IgD-negative memory B cell (primary cell): ENCODE data around the gene SI. TPM values are rescaled to one million over a fixed set of nuclear protein-coding genes. Genes with fewer than 3 reads are reported as not detected.
"Not testable (repeated sequence)": the region's sequence is repeated elsewhere in the genome, so short reads cannot be mapped to it uniquely, and the experiment has no call there.

Experiments
- H3K27ac Mint-ChIP-seq, 3 donors: one replicate each; pipeline ENCODE4 v1.8.0; 2020 to 2022; ENCODE audit warnings: mild to moderate bottlenecking in 3 of 3, mixed read lengths in 3 of 3, moderate library complexity in 1 of 3
- H3K27me3 Mint-ChIP-seq: one replicate; pipeline ENCODE4 v1.8.0; 2021; ENCODE audit warnings: mixed read lengths
- H3K36me3 Mint-ChIP-seq: one replicate; pipeline ENCODE4 v1.8.0; 2020; ENCODE audit warnings: mild to moderate bottlenecking, mixed read lengths
- H3K4me1 Mint-ChIP-seq, 3 donors: one replicate each; pipeline ENCODE4 v1.8.0; 2020 to 2022; ENCODE audit warnings: mixed read lengths in 3 of 3, mild to moderate bottlenecking in 1 of 3
- H3K4me3 Mint-ChIP-seq, 4 donors: one replicate each; pipeline ENCODE4 v1.8.0; 2020 to 2022; ENCODE audit warnings: mild to moderate bottlenecking in 4 of 4, mixed read lengths in 4 of 4, moderate library complexity in 3 of 4
- H3K9me3 Mint-ChIP-seq, 3 donors: one replicate each; pipeline ENCODE4 v1.8.0; 2020 to 2021; ENCODE audit warnings: mixed read lengths in 3 of 3, mild to moderate bottlenecking in 1 of 3
- polyA plus RNA-seq: library from polyadenylated mRNA; unstranded; fragments of 300-500 nt; fragmentation: Illumina TruSeq; gene quantifications from one replicate; pipeline ENCODE4 v1.2.3, GENCODE V29; 2021

Gene SI
- polyA plus RNA-seq = not detected

DNA sequence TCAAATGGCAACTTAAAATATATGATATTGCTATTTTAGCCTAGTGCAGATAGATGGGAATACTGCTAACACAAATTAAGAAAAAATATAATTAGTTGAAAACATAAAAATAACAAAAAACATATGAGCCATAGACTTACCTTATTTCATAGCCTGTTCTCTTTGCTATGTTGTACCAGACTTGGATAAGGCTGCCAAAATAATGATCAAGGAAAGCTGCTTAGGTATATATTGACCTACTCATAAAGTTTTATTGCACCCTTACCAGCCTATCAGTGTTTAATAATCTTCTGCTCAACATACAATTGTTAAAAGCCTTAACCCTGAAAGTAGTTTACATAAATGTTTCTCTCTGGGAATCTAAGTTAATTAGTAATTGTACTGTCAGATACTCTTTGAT, at the start of gene SI:
Gene SI (minus strand): TSS at position 204 of the 400 bp plus-strand sequence. CDS start 2,484 bp downstream, outside the sequence.
- Mint-ChIP-seq H3K4me3 (no peak within 1 kb of the TSS), H3K27me3 (no peaks in the 10 kb centered on the region), H3K4me1 (no peaks in the 10 kb centered on the region), H3K36me3 (no peaks in the 10 kb centered on the region), H3K27ac (no peak within 1 kb of the TSS), H3K9me3 (peaks cover 0 to 5% (median 4%) of the 10 kb centered on the region in 3 donors)

DNA sequence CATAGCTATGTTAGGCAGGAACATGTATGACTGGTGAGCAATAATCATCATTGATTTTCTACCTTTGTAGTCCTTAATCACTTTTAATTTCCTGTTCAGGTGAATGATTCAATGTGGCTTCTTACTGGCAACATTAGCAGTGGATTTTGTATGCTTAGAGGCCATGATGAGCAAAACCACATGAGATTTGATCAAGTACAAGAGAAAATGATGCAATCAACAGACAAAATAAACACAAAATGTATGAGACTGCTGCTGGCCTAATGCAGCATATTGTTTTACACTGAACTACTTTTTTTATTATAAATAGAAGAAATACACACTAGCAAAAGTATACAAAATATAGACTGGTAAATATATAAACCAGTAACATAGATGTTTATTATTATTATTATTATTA, 47.5 kb upstream of the SI start:
- Mint-ChIP-seq H3K36me3 (no peaks in the 10 kb centered on the region), H3K27me3 (no peaks in the 10 kb centered on the region), H3K4me1 (no peaks in the 10 kb centered on the region), H3K4me3 (no peak overlapping the region), H3K27ac (no peak overlapping the region), H3K9me3 (peaks cover 1 to 7% (median 2%) of the 10 kb centered on the region in 3 donors)

DNA sequence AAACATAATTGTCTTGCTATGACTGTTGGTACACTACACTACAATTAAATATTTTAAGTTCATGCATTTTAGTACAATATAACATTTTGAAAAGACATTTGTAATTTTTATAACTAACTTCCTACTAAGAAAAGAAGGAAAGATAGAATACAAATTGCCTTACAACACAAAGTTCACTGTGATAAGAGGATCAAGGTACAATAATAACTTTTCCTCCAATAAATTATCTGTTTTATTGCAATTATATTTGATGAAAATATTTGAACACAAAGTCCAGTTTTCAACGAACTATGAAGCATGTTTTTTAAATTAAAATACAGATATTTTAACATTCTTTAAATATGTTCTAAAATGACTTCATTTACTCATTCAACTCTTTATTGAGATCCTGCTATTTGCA, 33.1 kb upstream of the SI start:
- no peaks in the 10 kb centered on the region for H3K27me3 Mint-ChIP-seq
- no peaks in the 10 kb centered on the region for H3K4me1 Mint-ChIP-seq
- no peaks in the 10 kb centered on the region for H3K36me3 Mint-ChIP-seq
- H3K9me3 Mint-ChIP-seq = peaks cover 0 to 3% (median 2%) of the 10 kb centered on the region in 3 donors
- H3K27ac Mint-ChIP-seq = no peak overlapping the region
- no peak overlapping the region for H3K4me3 Mint-ChIP-seq

DNA sequence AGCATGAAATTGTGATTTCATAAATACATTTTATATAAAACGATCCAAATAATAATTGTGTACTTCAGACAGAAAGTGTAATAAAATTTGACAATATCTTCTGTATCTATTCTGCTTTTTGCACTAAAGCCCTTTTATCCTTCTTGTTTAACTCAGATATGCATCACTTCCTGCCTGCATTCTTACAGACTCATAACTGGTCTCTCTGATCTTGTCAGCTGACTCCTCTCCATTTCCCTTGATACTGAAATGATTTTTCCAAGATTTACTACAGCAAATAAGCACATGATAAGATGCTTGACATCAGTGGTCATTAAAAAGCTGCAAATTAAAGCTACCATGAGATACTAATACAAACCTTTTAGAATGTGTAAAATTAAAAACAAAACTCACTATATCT, 25.3 kb upstream of the SI start:
- no peak overlapping the region for H3K4me3 Mint-ChIP-seq

DNA sequence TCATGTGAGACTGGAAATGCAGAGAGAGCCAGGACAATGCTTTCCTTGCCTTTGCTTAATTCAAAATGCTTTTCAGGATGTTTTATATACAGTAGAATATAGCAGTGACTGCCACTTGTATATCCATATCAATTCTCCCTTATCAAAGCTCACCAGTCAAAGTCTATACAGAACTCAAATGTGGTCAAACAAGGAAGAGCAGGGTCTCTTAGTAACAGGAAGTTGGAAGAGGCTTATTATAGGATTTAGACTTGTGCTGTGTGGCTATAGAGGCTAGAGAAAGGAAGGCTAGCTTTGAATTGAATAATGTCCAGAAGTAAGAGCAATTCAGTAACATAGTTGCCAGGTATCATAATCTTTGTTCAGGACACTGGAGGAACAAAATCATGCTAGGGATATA, 4.4 kb upstream of the SI start:
- Mint-ChIP-seq H3K27me3 (no peaks in the 10 kb centered on the region), H3K9me3 (peaks cover 2 to 5% (median 4%) of the 10 kb centered on the region in 3 donors), H3K27ac (no peak overlapping the region), H3K4me3 (no peak overlapping the region), H3K36me3 (no peaks in the 10 kb centered on the region), H3K4me1 (no peaks in the 10 kb centered on the region)

More for the DNA sequence above, 25.3 kb upstream of the SI start:
- Mint-ChIP-seq H3K4me1 (no peaks in the 10 kb centered on the region), H3K36me3 (no peaks in the 10 kb centered on the region), H3K27me3 (no peaks in the 10 kb centered on the region), H3K9me3 (peaks cover 0 to 3% (median 2%) of the 10 kb centered on the region in 3 donors), H3K27ac (no peak overlapping the region)

DNA sequence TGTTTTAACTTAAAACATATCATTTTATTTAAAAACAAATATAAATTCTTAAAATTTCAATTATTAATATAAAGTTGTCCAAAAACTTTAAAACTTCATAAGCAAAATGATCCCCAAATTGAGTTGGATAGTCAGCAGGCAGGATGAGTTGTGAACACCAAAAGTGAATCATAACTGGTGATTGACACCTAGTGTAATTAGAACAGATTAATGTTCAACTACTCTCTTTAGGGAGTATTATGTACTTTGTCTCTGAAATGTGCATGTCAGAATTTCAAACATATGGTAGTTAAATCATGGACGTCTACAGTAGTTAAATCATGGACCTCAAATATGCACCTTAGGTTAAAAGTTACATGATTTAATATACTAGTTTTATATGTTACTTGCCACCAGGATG, 2.9 kb upstream of the SI start:
- Mint-ChIP-seq H3K4me3 (no peak overlapping the region), H3K27ac (no peak overlapping the region), H3K27me3 (no peaks in the 10 kb centered on the region), H3K4me1 (no peaks in the 10 kb centered on the region), H3K9me3 (peaks cover 2 to 5% (median 4%) of the 10 kb centered on the region in 3 donors), H3K36me3 (no peaks in the 10 kb centered on the region)

DNA sequence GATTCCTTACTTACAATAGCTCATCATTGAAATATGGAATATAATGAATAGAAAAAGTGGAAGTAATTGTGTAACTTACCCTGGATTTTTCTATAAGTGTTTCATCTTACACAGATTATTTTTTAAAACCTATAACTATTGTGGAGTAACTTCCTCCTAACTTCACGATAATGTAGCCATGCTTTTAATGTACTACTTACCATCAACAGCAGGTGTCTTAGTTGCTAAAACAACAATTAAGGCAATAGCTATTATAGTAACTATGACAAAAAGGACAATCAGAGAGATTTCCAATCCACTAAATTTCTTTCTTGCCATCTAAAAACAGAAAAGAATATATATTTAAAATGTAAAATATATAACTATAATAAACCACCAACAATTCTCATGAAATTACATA, 2.6 kb downstream of the SI start:
- H3K9me3 Mint-ChIP-seq = peaks cover 2 to 3% (median 2%) of the 10 kb centered on the region in 3 donors
- H3K27ac Mint-ChIP-seq = no peak overlapping the region
- no peaks in the 10 kb centered on the region for H3K36me3 Mint-ChIP-seq
- H3K4me1 Mint-ChIP-seq = no peaks in the 10 kb centered on the region
- H3K4me3 Mint-ChIP-seq = no peak overlapping the region
- no peaks in the 10 kb centered on the region for H3K27me3 Mint-ChIP-seq

DNA sequence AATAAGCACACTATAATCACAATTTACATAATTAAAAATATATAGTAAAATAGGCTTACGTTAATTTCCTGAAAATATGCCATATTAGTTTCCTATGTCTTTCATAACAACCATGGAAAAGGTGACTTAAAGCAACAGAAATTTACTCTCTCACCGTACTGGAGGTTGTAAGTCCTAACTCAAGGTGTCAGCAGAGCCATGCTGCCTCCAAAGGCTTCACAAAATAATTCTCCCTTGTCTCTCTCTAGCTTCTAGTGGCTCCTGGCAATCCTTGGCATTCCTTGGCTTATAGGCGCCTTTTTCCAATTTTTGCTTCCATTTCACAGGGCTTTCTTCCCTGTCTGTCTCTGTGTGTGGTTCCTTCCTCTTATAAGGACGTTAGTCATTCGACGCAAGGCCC, 7.6 kb downstream of the SI start:
- no peaks in the 10 kb centered on the region for H3K27me3 Mint-ChIP-seq
- H3K4me3 Mint-ChIP-seq = no peak overlapping the region
- no peaks in the 10 kb centered on the region for H3K4me1 Mint-ChIP-seq
- no peaks in the 10 kb centered on the region for H3K36me3 Mint-ChIP-seq
- H3K9me3 Mint-ChIP-seq = peaks cover 2 to 3% (median 2%) of the 10 kb centered on the region in 3 donors
- H3K27ac Mint-ChIP-seq = no peak overlapping the region

DNA sequence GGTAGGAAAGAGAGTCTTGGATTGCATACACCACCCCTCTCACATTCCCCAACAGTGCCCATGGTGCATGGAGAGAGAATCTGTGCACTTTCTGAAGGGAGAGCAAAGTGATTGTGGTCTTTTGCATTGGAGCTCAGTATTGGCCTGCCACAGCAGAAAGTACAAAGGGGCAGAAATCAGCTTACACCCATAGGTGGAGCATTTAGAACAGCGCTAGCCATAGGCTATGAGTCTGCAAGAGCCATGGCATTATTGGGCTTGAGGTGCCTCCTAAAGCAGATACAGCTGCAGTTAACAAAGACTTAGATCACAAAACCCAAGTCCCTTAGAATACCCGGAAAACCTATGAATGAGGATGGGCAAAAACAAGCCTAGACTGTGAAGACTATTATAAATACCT, 21.8 kb downstream of the SI start:
- Mint-ChIP-seq H3K4me3 (no peak overlapping the region), H3K9me3 (peaks cover 1 to 3% (median 3%) of the 10 kb centered on the region in 3 donors), H3K27me3 (no peaks in the 10 kb centered on the region), H3K36me3 (no peaks in the 10 kb centered on the region), H3K4me1 (no peaks in the 10 kb centered on the region), H3K27ac (no peak overlapping the region)

DNA sequence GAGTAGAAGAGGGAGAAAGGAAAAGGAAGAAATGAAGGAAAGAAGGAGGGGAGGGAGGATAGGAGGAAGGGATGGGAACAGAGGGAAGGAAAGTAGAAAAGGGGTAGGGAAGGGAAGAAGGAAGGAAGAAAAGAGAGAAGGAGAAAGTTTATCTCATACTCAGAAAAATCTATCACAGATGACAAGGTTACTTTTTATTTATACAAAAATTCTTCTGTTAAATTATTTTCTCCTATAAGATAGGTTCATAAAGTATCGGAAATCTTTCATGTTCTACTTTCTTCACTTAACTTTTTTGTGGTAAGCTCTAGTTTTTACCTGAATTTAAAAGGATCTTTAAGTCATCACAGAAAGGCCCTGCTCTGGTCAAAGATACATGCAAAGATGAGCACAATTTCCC, 38.1 kb downstream of the SI start:
- no peaks in the 10 kb centered on the region for H3K4me1 Mint-ChIP-seq
- H3K27ac Mint-ChIP-seq = no peak overlapping the region
- H3K9me3 Mint-ChIP-seq = peaks cover 0 to 7% (median 4%) of the 10 kb centered on the region in 3 donors
- H3K36me3 Mint-ChIP-seq = no peaks in the 10 kb centered on the region
- H3K27me3 Mint-ChIP-seq = no peaks in the 10 kb centered on the region
- no peak overlapping the region for H3K4me3 Mint-ChIP-seq

DNA sequence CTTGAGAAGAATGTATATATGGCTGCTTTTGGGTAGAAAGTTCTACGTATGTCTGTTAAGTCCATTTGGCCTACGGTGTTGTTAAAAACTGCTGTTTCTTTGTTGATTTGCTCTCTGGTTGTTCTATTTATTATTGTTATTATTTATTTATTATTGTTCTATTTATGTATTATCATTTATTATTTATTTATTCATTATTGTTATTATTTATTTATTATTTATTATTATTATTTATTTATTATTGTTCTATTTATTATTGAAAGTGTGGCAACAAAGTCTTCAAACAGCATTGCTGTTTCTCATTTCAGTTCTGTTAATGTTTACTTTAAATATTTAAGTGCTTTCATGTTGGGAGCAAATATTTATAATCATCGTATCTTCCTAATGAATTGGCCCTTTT, 66.7 kb downstream of the SI start:
- H3K36me3 Mint-ChIP-seq = no peaks in the 10 kb centered on the region
- no peak overlapping the region for H3K27ac Mint-ChIP-seq
- H3K9me3 Mint-ChIP-seq = peaks cover 0 to 3% (median 2%) of the 10 kb centered on the region in 3 donors
- H3K4me1 Mint-ChIP-seq = no peaks in the 10 kb centered on the region
- H3K4me3 Mint-ChIP-seq = no peak overlapping the region
- no peaks in the 10 kb centered on the region for H3K27me3 Mint-ChIP-seq

DNA sequence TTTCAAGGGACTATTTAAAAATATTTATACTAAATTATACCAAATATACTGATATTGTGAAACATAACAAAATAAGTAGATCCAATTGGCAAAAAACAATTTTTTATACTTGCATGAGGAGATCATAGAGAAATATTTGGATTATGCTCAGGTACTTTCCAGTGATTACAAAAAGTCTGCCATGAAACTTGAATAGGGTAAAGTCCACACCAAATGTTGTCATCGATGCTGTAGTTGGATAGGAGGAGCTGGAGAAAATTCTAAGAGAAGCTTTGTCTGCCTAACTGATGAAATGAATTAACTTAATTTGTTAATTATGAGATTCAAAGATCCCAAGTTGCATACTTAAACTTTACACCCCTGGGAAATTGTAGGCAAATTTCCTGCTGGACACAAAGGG, 93.3 kb downstream of the SI start:
- Mint-ChIP-seq H3K4me1 (no peaks in the 10 kb centered on the region), H3K9me3 (peaks cover under 1 to 3% (median 1%) of the 10 kb centered on the region in 3 donors), H3K27ac (no peak overlapping the region), H3K27me3 (no peaks in the 10 kb centered on the region), H3K36me3 (no peaks in the 10 kb centered on the region), H3K4me3 (no peak overlapping the region)

DNA sequence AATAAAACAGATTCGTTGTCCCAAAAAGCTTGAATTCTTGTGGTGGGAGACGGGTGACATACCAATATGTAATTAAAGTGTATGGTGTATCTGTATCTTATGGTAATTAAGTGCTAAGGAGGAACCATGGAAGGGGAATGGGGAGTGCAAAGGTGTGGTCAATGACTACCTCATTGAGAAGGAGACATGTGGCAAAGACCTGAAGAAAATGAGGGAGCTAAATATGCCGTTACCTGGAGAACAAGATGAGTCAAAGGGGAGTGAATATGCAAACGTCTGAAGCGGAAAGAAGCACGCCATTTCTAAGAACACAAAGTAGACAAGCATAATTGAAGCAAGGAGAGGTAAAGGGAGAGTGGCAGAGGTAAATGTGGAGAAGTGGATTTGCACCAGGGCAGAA, 115.7 kb downstream of the SI start:
- H3K27ac Mint-ChIP-seq = no peak overlapping the region
- H3K4me3 Mint-ChIP-seq = no peak overlapping the region
- no peaks in the 10 kb centered on the region for H3K4me1 Mint-ChIP-seq
- no peaks in the 10 kb centered on the region for H3K9me3 Mint-ChIP-seq
- no peaks in the 10 kb centered on the region for H3K27me3 Mint-ChIP-seq
- H3K36me3 Mint-ChIP-seq = peaks cover 1% of the 10 kb centered on the region

DNA sequence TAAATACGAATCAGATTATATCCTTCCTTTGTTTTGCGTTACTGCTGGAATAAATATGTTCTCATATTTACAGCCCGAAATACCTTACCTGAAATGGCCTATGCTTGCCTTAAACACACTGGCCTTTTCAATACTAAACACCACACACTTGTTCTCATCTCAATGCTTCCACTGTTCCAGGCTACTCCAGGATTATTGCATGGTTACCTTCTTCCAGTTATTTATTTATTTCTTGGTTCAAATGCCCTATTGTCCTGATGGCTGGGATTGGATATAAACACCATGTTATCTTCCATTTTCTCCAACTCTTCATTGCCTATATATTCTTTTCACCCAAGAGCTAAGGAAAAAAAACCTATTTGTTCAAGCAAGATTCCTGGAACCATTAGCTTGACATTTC, 125.3 kb downstream of the SI start:
- H3K27me3 Mint-ChIP-seq = no peaks in the 10 kb centered on the region
- no peak overlapping the region for H3K4me3 Mint-ChIP-seq
- no peaks in the 10 kb centered on the region for H3K36me3 Mint-ChIP-seq
- no peak overlapping the region for H3K27ac Mint-ChIP-seq
- H3K9me3 Mint-ChIP-seq = peaks cover 0 to 5% (median 4%) of the 10 kb centered on the region in 3 donors
- H3K4me1 Mint-ChIP-seq = no peaks in the 10 kb centered on the region

DNA sequence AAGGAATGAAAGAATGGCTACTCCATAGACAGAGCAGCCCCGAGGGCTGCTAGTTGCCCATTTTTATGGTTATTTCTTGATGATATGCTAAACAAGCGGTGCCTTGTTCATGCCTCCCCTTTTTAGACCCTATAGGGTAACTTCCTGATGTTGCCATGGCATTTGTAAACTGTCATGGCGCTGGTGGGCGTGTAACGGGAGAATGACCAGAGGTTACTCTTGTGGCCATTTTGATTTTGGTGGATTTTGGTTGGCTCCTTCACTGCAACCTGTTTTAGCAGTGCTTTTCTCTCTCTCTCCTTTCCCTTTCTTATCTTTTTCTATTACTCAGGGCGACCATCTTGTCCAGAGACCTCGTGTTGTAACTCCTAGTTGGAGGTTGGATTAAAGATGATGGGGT, 126.9 kb downstream of the SI start:
- not testable (repeated sequence) for H3K27me3 Mint-ChIP-seq, H3K36me3 Mint-ChIP-seq, H3K4me1 Mint-ChIP-seq, H3K9me3 Mint-ChIP-seq, H3K4me3 Mint-ChIP-seq, H3K27ac Mint-ChIP-seq

DNA sequence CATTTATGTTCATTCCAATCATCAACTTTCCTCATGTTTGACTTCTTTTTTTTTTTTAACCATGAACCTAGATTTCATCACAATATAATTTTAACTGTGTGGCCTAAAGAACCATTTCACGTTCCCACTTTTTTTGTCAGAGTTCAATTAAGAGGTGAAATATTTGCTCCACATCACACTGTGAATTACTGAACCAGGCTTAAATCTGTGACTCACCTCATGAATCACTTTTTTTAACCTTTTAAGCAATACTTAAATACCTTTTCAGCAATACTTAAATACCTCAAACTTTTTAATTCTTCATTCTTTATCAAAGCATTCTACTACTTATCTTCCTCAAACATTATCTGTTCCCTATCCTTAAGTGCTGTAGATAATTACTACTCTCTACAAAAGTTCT, 137.6 kb downstream of the SI start:
- peaks cover 5 to 12% (median 9%) of the 10 kb centered on the region in 3 donors for H3K9me3 Mint-ChIP-seq
- no peaks in the 10 kb centered on the region for H3K36me3 Mint-ChIP-seq
- no peaks in the 10 kb centered on the region for H3K4me1 Mint-ChIP-seq
- H3K27me3 Mint-ChIP-seq = no peaks in the 10 kb centered on the region
- no peak overlapping the region for H3K4me3 Mint-ChIP-seq
- no peak overlapping the region for H3K27ac Mint-ChIP-seq

DNA sequence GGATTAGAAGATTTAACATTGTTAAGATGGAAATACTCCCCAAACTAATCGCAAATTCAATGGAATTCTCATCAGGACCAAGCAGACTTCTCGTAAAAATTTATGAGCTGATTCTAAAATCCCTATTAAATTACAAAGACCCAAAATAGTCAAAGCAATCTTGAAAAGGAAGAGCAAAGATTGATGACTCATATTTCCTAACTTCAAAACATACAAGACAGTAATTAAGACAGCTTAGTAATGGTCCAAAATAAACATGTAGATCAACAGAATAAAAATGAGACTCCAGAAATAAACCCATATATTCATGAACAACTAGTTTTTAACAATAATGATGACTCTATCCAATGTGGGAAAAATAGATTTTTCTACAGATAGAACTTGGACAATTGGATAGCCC, 148.7 kb downstream of the SI start:
- Mint-ChIP-seq H3K4me1 (peaks cover 0 to 3% (median 0%) of the 10 kb centered on the region in 3 donors), H3K36me3 (no peaks in the 10 kb centered on the region), H3K27ac (no peak overlapping the region), H3K9me3 (peaks cover 4 to 6% (median 4%) of the 10 kb centered on the region in 3 donors), H3K27me3 (no peaks in the 10 kb centered on the region), H3K4me3 (no peak overlapping the region)
